HK-2 (cell line): ENCODE results near the gene MFSD1.

ENCODE experiments used
- DNase-seq: peaks from one replicate; pipeline ENCODE4 v3.0.0-alpha.2; 2018; ENCODE audit not compliant: unreplicated experiment

The MFSD1 gene

GRCh38 chr3:158801696-158802408, at the start of gene MFSD1:
MFSD1 (plus strand) TSS chr3:158802054; CDS start chr3:158802153, 99 bp downstream.
- peak; percentile 94 for DNase-seq

GRCh38 chr3:158753854-158754253, 48.0 kb upstream of the MFSD1 start:
- DNase-seq, result no peak

- DNase-seq, result no peak
Measured at GRCh38 chr3:158755421-158755820, 46.4 kb upstream of the MFSD1 start.

DNA sequence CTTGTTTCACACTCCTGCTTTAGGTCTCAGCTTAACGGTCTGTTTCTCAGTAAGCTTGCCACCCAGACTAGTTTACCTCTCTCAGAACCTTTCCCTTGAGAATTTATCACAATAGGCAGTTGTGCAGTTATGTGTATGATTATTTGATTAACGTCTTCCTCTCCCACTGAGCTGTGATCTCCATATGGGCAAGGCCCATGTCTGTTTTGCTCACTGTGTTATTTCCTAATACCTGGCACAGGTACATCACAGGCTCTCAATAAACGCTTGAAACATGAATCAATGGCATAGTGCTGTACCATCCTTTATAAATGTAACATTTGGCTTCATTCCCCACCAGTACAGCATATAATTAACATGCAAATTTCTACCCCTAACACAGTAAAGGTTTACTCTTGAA, 40.5 kb upstream of the MFSD1 start:
- DNase-seq, result no peak

GRCh38 chr3:158762701-158763100, 39.2 kb upstream of the MFSD1 start:
- DNase-seq, result no peak

GRCh38 chr3:158763421-158763820, 38.4 kb upstream of the MFSD1 start:
- DNase-seq, result no peak

DNA sequence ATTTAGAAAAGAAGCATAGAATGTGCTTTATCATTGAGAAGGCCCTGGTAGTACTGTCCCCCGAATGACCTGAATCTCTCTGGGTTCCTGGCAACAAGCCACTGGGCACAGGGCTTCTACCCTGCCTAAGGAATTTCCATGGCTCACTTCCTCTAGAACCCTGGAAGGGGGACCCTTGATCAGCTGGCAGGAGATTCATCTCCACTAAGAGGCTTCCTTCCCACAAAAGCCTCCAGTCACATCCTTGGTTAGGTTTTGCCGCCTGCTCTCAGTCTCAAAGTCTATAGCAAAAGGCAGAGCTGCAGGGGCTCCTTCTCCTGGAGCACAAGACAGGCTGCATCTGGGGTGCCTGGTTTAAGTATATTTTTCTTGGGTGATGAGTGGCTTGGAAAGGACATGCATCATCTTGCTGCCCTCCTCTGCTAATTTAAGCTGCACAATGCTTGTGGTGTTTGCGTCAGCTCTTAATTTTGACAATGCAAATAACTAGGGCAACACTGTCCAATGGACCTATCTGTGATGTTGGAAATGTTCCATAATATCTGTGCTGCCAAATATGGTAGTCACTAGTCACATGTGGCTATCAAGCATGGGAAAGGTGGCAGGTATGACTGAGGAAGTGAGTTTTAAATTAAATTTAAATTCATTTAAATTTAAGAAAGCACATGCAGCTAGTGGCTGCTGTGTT, 36.2 kb upstream of the MFSD1 start:
- no peak for DNase-seq

DNA sequence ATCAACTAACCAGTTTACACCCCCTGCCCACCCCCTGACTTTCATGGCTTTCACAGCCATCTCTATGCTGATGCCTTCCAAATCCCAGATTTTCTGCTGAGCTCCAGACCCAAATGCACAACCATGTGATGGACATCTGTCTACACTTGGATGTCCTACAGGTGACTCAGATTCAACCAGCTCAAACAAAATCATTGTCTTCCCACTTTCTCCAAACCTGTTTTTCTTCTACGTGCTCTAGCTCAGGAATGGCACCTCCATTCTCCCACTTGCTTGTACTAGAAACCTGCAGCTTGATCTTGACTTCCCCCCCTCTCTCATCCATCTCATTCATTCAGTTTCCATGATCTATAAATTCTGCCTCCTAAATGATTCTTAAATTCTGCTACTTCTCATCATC, 35.5 kb upstream of the MFSD1 start:
- no peak for DNase-seq

GRCh38 chr3:158768361-158768787, 33.5 kb upstream of the MFSD1 start:
- DNase-seq, result peak; percentile 16

DNA sequence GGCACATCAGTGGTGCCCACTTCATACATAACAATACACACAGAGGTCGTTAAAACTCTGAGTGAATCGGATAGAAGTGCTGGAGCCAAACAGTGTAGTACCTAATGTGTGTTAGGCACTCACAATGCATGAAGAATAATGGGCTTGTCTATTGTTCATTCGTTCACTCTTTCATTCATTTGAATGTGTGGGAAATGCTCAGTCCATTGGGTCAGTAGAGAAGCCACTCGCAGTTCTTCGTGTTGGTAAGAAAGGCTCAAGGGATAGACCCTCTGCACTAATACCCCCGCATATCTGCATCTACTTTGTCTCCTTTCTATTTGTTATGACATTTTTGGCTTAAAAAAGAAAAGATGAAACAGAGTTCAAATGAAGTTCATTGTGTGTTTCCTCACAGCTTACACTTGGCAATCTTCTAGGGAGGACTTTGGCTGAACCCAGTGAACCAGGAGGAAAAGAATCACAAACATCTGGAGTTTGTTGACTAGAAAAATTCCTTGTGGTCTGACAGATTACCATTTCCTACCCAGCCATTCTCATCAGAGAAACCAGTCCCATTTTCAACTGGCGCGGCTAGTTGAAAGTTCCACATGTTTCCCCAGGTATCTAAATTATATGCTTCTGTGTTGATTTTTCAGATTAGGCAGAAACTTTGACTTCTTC, 32.8 kb upstream of the MFSD1 start:
- DNase-seq, result no peak

DNA sequence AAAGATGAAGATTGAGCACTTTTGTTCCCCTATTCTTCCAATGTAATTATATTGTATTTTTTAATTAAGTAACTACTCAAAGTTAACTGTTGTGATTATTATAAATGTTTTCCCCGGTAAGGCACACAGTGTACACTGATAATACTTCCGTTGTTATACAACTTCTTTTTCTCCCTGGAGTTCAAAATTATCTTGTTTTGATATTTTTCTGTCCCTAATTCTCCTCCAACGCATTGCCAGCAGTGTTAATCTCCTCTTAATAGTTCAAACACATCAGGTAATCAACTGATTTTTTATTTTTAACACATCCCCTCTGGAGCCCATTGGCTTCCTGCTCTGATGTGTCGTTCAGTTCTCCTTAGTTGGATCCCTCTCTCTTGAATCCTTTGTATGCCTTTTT, 32.3 kb upstream of the MFSD1 start:
- no peak for DNase-seq

DNA sequence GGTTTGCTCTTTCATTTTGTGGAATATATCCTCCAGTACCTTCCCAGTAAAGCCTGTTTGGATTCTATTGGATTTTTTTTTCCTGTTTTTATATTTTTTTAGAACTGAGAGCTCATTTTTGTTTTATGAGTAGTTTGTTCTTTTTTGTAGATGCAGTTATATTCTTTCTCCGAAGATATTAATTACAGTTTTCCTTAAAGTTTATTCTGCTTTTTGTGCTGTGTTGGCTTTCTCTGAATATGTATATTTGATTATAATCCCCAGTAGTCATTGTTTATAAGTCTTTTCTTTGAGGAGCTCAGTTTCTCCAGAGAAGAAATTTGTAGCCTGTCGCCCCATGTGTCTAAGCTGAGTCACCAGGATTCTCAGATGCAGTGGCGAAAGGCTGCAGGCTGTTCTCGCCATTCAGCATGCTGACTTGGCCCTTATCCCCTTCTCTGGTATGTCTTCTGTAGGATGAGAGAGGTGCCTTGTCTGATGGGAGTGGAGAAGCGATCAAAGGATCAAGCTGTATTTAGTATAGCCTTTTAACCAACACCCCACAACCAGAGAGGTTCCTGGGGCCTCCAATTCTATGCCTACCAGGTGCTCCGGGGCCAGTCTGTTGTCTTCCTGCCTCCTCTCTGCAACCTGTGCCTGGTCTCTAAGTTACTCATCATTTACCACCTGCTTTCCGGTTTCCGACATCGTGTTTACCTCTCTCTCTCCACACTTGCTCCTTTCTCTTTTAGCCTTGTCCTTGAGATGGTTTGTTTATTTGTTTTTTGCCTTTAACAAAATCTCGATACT, 31.7 kb upstream of the MFSD1 start:
- DNase-seq, result no peak

DNA sequence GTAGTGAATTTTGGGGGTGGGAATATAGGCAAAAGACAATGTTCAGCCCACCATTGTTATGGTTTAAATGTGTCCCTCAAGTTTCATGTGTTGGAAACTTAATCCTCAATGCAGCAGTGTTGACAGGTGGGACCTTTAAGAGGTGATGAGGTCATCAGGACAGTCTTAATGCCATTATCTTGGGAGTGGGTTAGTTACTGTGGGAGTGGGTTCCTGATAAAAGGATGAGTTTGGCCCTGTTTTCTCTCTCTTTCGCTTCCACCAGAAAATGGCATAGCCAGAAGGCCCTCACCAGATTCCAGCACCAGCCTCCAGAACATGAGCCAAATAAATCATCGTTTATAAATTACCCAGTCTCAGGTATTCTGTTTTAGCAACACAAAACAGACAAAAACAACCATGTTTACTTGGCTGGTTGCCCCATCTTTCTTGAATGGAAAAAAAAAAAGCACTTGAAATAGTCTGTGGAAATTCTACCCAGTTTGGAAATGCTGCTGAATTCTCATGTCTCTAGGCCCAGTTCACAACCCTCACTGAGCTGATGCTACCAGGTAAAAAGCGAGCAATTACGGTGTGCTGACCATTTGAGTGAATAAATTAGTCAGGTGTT, 31.0 kb upstream of the MFSD1 start:
- no peak for DNase-seq

GRCh38 chr3:158771577-158771976, 30.3 kb upstream of the MFSD1 start:
- no peak for DNase-seq

GRCh38 chr3:158771982-158772381, 29.9 kb upstream of the MFSD1 start:
- no peak for DNase-seq

DNA sequence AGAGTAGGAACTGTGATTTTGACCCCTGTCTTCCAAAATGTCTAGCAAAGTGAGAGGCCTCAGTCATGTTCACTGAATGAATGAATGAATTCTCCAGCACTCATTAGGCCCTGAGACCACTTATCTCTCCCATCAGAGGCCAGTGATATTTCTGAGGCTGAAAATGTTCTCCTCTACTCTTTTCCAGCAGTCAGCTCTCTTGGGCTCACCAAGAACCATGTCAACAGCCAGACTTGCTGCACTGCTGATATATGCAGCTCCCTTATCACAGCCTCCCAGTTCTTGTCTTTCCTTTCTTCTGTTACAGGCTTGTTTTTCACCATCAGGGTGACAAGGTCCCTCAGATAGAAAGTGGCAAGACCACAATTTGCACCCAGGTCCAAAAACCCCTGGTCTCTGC, 28.7 kb upstream of the MFSD1 start:
- DNase-seq, result no peak

- DNase-seq, result no peak
Measured at GRCh38 chr3:158773845-158774830, 27.7 kb upstream of the MFSD1 start.

- DNase-seq, result no peak
Measured at GRCh38 chr3:158774965-158775364, 26.9 kb upstream of the MFSD1 start.

- no peak for DNase-seq
Measured at GRCh38 chr3:158775426-158776410, 26.1 kb upstream of the MFSD1 start.
